NCI-H460 (cell line): ENCODE data around the gene LMBRD2. TPM values are rescaled to one million over a fixed set of nuclear protein-coding genes. Genes with fewer than 3 reads are reported as not detected.
"Not testable (repeated sequence)": the region's sequence is repeated elsewhere in the genome, so short reads cannot be mapped to it uniquely, and the experiment has no call there.

Source experiments
- DNase-seq: peaks from one replicate; pipeline ENCODE4 v3.0.0-alpha.2; 2016; ENCODE audit warnings: low read depth; ENCODE audit errors: extremely low read depth
- polyA plus RNA-seq: library from polyadenylated mRNA; depleted of rRNA; stranded (reverse); fragments of >200 nt; gene quantifications from 2 replicates; pipeline ENCODE4 v1.2.3, GENCODE V29; 2014; cell fraction: nucleus; rRNA removed
- total RNA-seq: library from RNA; depleted of rRNA; stranded (reverse); fragments of >200 nt; shearing (Covaris generic); gene quantifications from 2 replicates; pipeline ENCODE4 v1.2.3, GENCODE V29; 2014; rRNA removed

LMBRD2 gene
- total RNA-seq: 9.7 and 11.5 TPM in 2 replicates
- polyA plus RNA-seq: 5.6 and 10.9 TPM in 2 replicates

DNA sequence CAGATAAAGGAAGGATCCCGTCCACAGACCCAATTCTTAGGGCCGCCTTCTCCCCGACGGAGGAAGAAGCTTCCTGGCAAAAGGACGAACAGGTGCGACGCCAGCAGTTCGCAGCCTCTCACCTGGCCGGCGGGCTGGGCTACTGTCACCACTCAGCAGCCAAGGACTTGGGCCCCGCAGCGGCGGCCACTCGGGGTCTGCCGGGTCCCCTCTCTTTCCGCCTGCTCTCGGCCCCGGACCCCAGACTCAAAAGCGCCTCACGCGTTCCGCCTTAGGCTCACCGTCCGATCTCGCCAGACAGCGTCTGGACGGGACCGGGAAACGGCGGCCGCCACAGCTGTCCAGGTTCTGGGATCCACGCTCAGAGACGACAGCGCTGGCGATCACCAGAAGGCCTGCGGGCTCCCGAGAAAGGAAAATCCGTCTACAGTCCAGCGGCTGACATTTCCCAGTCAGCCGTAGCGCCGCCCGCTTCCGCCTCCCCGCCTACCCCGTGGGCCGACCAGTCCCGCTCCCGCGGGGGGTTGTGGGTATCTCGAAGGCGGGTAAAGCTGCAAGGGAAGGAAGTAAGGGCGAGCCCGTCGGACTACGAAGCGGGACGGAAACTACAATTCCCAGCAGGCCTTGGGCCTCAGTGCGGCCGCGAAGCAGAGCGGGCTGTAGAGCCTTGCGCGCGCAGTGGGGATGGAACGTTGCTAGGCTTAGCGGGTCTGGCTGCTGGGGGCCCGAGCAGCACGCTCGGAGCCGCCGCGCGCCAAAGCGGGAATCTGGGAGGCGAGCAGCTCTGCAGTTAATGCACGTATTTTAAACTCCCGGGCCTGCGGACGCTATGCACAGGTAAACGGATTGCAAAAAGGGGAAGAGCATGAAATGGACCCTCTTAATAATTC lies at the start of gene LMBRD2, which contains the start of gene SKP2:
Gene LMBRD2 (minus strand): TSS at position 454 of the 890 bp plus-strand sequence. CDS start 8,538 bp downstream, outside the sequence.
Gene SKP2 (plus strand): TSS at position 678 of the 890 bp plus-strand sequence. CDS start 152 bp downstream, at position 830.
- peak; percentile 97 for DNase-seq

DNA sequence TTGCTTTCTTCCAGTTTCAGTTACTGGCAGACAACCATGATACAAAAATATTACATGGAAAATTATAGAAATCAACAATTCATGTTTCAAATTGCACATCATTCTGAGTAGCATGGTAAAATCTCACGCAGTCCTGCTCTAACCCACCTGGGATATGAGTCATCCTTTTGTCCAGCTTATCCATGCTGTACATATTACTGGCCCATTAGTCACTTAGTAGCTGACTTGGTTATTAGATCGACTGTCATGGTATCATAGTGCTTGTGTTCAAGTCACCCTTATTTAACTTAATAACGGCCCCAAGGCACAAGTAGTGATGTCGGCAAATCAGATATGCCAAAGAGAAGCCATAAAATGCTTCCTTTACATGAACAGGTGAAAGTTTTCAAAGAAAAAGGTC lies 48.8 kb upstream of the LMBRD2 start:
- no peak for DNase-seq

DNA sequence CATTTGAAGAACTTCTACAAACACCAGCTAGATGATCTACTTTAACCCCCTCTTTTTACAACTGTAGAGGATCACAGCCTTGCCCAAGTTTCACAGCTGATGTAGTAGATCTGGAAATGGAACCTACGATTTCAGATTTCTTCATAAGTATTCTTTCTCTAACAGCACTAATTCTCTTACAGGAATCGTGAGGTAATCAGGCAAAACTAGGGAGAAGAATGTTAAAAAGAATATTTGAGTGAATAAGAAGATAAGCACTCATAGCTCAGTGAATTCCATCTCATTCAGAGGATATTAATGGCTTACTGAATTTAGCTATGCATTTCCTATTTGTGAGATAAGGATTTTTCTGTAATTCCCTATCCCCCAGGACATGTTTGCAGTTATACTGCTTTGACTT lies 47.9 kb upstream of the LMBRD2 start:
- no peak for DNase-seq

DNA sequence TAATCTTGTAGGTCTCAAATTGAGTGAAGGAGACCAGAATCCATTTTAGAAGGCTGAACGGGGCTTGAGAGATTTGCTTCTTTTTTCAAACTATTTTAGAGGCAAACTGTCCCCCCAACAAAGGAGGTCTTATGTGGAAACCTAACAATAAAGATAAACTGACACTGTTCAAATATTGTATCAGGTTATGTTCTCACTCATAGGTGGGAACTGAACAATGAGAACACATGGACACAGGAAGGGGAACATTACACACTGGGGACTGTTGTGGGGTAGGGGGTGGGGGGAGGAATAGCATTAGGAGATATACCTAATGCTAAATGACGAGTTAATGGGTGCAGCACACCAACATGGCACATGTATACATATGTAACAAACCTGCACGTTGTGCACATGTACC lies 47.1 kb upstream of the LMBRD2 start:
- not testable (repeated sequence) for DNase-seq

DNA sequence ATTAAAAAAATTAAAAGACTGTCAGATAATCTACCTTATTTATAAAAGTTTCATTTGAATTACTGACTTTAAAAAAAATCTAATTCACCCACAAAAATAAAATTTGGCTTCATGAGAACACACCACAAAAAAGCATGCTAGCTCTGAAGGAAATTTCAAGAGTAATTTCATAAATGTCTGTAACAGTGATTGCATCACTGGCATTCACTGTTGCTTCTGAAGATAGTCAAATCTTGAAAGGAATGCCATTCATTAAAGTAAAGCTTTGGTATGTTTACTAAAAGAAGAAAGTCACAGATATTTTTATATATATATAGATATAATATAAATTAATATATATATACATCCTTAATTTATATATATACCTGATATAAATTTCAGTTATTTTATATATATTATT lies 46.6 kb upstream of the LMBRD2 start:
- DNase-seq: no peak

DNA sequence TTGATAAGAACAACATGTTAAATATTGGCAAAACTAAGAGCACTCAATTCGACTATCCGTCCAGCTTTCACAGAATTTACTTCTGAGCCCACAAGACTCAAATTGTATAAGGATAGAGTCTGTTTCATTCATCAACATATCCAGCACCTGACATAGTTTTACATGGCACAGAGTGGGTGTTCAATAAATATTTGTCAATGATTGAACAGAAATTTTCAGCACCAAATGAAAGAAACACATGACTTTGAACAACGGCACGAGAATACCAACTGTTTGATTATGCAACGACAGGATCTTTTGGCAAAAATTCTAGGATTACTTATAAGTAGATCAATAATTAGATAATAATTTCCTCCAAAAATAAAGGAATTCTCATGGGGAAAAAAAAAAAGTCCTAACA lies 42.1 kb upstream of the LMBRD2 start:
- DNase-seq: no peak

DNA sequence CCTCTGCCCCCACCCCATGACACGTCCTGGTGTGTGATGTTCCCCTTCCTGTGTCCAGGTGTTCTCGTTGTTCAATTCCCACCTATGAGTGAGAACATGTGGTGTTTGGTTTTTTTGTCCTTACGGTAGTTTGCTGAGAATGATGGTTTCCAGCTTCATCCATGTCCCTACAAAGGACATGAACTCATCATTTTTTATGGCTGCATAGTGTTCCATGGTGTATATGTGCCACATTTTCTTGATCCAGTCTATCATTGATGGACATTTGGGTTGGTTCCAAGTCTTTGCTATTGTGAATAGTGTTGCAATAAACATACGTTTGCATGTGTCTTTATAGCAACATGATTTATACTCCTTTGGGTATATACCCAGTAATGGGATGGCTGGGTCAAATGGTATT lies 32.7 kb upstream of the LMBRD2 start:
- not testable (repeated sequence) for DNase-seq

DNA sequence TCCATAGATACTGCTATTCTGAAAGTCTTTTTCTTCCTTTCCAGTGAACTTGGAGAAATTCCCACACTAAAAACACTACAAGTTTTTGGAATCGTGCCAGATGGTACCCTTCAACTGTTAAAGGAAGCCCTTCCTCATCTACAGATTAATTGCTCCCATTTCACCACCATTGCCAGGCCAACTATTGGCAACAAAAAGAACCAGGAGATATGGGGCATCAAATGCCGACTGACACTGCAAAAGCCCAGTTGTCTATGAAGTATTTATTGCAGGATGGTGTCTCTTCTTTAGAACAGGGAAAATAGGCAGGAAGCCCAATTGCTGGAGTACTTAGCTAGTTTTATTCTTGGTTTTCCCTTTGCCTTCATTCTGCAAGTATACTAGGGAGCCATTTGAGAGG lies 30.1 kb upstream of the LMBRD2 start:
- DNase-seq: no peak

DNA sequence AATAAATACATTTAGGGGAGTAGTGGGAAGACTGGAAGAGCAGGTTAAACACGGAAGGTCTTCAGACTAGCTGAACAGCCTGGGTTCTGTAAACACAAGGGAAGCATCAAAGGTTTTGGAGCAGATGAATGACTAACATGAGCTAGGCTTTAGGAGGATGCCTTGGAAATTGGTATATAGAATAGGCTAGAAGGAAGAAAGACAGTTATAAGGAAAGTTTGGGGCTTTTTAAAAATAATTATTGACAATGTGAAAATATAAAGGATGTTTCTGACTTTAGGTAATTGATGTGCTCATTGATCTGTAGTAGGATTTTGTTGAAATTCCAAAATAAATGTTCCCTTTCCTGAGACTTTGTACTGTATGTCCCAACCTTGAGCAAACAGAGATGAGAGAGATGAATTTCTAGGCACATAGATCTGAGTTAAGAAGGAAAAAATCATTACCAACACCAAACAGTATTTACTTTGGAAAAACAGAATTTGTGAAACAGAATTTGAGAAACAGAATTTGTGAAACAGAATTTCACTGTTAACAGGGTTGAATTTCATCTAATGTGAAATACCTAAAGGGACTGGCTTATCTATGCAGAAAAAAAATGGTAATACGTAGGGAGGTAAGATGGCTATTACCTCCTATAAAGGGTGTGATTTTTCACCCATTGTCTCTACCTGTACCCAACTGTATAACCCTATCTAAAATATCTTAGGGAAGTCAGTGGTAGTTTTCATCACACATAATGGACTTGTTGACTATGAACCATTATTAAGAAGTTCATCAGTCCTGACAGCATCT lies 29.1 kb upstream of the LMBRD2 start:
- no peak for DNase-seq

DNA sequence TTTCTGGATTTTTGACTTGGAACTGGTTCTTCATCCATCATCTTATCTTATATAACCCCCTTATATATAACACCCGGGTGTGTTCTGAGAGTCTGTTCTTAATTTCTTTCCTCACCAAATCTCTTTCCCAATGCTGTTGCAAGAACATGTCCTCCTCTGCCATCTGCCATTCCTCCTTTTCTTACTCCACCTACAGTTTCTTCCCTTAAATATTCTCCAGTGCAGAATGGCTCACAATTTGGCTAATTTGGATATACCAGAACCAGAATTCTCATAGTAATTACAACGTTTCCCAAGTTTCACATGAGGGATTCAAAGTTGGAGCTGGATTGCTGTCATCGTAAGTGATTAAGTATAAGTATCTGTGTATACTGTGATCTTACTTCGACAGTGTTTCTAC lies 28.3 kb upstream of the LMBRD2 start:
- no peak for DNase-seq

DNA sequence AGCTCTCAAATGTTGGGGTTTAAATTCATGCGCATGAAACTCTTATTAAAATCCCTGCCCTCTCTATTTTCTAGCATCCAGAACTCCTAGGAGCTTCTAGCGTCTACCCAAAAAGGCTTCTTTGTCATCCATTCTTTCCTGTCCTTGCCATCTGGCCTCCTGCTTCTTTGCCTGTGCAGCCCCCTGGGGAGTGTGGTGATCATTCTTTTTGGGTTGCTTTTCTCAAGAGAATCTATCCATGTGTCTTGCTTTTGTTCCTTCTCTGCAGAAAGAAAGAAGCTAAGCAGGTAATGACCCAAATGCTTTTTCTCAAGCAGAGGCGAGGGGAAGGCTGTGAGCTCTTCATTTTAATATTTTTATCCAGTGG lies 26.8 kb upstream of the LMBRD2 start:
- no peak for DNase-seq

DNA sequence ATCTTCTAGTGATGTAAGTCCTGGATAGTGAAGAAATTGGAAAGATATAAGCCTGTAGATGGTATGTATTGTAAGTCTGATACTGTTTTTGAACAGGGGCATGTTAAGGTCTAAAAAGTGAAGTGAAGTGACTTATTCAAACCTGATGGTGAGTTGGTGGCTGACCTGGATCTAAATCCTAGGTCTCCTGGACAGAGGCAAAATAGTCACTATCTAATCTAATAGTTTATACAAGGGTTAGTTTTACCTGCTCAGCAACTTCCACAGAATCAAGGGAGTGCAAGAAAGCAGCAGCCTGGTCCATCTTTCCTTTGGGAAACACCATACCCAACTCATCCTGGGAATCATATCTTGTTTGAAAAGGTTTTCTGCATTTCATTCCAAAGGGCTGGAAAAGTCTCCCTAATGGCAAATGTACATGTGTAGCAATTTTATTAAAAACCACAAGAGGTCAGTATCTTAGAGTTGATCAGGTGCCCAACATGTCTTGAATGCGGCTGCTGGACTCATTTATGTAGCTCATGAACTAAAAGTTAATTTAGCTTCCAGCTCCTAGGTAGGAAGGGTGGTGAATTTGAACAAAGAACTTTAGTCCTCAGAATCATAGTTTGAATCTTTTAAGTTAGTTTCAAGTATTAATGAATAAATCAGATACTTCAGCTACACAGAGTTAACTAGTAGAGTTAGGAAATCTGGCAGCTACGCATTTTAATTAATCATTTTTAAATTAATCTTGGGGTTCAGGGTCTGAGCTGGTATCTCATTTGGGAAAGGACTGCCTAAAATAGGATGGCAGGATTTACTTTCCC lies 26.2 kb upstream of the LMBRD2 start:
- peak; percentile 46 for DNase-seq

DNA sequence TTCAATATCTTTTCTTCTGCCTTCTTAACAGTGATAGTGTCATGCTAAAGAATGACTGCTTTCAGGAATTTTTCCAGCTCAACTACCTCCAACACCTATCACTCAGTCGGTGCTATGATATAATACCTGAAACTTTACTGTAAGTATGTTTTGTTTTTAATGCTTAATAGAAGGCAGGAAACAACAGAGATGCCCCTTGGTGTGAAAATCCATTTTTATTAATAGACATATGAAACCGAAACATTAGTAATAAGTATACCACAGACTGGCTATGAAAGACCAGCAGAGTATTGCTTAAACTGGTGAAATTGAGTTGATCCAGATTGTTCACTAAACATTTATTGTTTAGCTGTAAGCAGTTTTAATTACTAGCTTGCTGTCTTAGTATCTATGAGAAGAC lies 25.5 kb upstream of the LMBRD2 start:
- DNase-seq: no peak

DNA sequence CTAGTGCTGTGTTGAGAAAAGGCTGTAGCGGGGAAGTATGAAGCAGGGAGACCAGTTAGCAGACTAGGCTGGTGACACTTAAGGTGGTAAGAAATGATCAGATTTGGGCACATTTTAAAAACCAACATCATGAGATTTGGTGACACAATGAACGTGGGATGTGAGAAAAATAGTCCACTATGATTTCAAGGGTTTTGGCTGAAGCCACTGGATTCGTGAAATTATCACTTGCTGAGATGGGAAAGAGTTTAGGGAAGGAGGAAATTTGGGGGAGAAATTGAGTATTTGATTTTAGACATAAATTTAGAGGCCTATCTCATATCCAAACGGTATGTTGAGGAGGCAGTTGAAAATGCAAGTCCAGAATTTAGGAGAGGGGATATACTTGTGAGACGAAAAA lies 23.4 kb upstream of the LMBRD2 start:
- DNase-seq: no peak

DNA sequence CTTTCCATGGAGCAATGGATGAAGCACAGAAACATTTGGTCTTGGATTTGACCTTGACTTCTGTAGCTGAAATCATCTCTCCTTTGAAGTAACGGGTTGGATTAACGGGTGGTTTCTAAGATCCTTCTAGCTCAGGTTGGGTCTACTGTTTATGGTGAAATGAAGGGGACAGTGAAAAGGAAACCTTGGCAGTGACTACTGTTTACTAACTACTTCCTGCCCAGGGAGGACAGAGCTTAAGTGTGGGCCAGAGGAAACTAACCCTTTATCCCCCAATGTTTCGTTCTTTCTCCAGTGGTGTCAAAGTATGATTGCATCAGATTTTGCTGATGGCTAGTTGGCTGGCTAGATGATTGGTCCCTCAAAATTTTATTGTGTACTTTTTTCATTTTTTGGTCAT lies 22.4 kb upstream of the LMBRD2 start:
- no peak for DNase-seq

DNA sequence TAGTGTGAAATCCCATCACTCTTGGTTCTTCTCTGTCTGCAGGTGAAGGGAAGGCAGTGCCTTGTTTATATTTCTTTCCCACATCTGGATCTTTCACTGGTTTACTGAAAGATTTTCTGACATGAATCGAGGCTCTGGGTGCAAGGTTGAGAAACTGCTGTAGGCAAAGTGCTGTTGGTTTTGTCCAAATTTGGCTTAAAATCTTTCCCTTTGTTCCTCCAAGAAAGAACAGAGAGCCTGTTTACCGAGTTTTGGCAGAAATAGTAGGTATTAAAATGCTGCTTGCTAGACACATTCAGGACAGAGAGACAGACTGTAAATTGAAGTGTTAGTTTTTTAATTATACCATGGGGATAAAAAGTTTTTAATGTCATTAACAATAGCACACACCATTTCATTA lies 21.7 kb upstream of the LMBRD2 start:
- no peak for DNase-seq

DNA sequence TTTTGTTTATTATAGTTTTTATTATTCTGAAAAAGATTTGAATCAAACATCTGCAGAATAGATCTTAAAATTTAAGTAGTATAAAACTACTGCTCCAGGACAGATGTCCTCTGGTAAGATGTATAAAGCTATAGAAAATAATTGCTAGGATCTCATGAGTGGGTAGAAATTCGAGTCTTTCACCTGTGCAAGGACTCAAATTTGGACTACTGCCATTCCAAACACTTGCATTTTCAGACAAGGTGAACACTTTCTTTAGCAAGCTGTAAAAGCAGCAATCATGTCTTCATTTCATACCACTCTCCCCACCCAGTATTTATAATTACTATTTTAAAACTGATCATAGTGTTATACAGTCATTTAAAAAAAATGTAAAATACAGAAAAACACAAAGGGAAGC lies 20.9 kb upstream of the LMBRD2 start:
- no peak for DNase-seq

DNA sequence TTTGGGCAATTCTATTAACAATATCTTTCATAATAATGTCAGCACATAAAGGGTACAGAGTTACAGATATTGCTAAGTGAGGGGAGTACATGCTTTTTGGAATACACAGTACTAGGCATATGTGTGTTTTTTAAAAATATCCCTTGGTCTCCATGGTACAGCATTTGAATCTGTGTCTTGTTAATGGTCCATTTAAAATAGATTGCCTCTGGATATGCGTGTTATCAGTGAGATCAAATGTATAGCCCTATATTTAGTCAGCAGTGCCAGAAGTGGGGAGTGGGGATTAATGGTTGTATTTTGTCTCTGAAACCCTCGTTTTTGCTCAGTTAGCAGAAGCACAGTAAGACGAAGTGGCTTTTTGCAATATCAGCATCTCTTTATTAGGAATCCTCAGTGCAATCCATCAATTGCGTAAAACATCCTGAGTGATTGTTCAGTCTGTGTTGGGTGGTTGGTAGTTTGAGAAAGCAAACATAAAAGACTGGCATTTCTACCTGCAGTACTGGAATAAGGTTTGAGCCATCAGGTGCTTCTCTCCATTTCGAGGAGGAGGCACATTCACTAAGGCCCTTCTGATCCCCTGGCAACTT lies 19.2 kb upstream of the LMBRD2 start:
- no peak for DNase-seq

DNA sequence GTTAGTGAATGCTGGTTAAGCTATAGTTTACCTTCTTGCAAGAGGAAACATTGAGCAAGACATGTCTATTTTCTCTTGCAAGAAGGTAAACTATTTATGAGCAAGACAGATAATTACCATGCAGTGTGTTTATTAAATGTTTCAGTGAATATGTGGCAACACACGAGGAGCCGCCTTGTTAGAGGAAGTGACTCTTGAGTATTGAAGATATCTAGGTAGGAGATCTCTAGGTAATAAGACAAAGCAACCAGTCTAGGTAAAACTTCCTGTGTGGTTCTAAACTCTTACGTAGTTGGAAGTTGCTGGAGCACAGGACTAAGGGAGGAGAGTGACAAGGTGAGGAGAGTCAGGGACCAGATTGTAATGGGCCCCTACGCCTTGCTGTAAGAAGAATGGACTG lies 17.1 kb upstream of the LMBRD2 start:
- DNase-seq: no peak

DNA sequence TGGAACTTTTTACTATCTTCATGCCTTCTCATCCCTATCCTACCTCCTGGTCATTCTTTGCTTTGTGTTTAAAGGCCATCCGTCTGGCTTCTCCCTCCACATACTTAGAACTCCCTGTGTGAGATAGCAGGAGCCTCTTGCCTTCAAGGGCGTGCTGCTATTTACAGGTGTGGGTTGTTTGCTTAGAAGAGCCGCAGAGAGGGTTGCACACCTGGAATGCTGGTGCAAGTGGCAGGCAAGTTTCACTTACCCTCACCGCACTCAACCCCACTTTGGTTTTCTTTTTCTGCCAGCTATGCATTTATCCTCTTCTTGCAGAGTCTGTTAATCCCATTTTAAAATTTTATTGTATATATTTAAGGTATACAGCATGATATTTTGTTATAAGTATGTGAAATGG lies 12.8 kb upstream of the LMBRD2 start:
- no peak for DNase-seq
